GM23248 (cell line): Measurements from ENCODE around the gene LSP1. TPM values are rescaled to one million over a fixed set of nuclear protein-coding genes. Genes with fewer than 3 reads are reported as not detected.

Source experiments
- DNase-seq: peaks from one replicate; pipeline ENCODE4 v3.0.0-alpha.2; 2015
- H2AFZ ChIP-seq: fragments of 200-600 bp; sonication (generic); 2 replicates; pipeline ENCODE4 v1.6.1; 2016; ENCODE audit warnings: antibody characterized with exemption
- H3F3A ChIP-seq: fragments of 200-600 bp; sonication (generic); 2 replicates; pipeline ENCODE4 v1.6.1; 2016; ENCODE audit warnings: mild to moderate bottlenecking, antibody characterized with exemption, mixed run types; ENCODE audit not compliant: insufficient read depth
- H3K27ac ChIP-seq: fragments of 200-600 bp; sonication (generic); 2 replicates; pipeline ENCODE4 v1.5.1; 2016; ENCODE audit warnings: mild to moderate bottlenecking
- H3K27me3 ChIP-seq: fragments of 200-600 bp; sonication (generic); replicated peaks from 2 replicates; pipeline ENCODE4 v1.6.1; 2016; ENCODE audit warnings: mild to moderate bottlenecking; ENCODE audit not compliant: insufficient read depth
- H3K36me3 ChIP-seq: fragments of 200-600 bp; sonication (generic); 2 replicates; pipeline ENCODE4 v1.6.1; 2016; ENCODE audit warnings: low read depth, mild to moderate bottlenecking
- H3K4me1 ChIP-seq: fragments of 200-600 bp; sonication (generic); 2 replicates; pipeline ENCODE4 v1.6.1; 2016; ENCODE audit warnings: mild to moderate bottlenecking; ENCODE audit not compliant: insufficient read depth
- H3K4me2 ChIP-seq: fragments of 200-600 bp; sonication (generic); one replicate; pipeline ENCODE4 v1.6.1; 2016; ENCODE audit warnings: mild to moderate bottlenecking; ENCODE audit not compliant: unreplicated experiment
- H3K4me3 ChIP-seq: fragments of 200-600 bp; sonication (generic); 2 replicates; pipeline ENCODE4 v1.5.1; 2016; ENCODE audit warnings: mild to moderate bottlenecking
- H3K79me2 ChIP-seq: fragments of 200-600 bp; sonication (generic); 2 replicates; pipeline ENCODE4 v1.6.1; 2016; ENCODE audit warnings: mild to moderate bottlenecking; ENCODE audit not compliant: insufficient read depth
- H3K9ac ChIP-seq: fragments of 200-600 bp; sonication (generic); 2 replicates; pipeline ENCODE4 v1.6.1; 2016; ENCODE audit warnings: mild to moderate bottlenecking
- H3K9me2 ChIP-seq: fragments of 200-600 bp; sonication (generic); 2 replicates; pipeline ENCODE4 v1.6.1; 2016; ENCODE audit warnings: mixed run types, mild to moderate bottlenecking, moderate library complexity; ENCODE audit not compliant: insufficient read depth
- H3K9me3 ChIP-seq: fragments of 200-600 bp; sonication (generic); one replicate; pipeline ENCODE4 v1.6.1; 2017; ENCODE audit warnings: low read depth
- H4K20me1 ChIP-seq: fragments of 200-600 bp; sonication (generic); 2 replicates; pipeline ENCODE4 v1.6.0; 2016; ENCODE audit not compliant: insufficient read depth
- EZH2 ChIP-seq: fragments of 200-600 bp; sonication (generic); IDR thresholded peaks from 2 replicates; pipeline ENCODE4 v1.6.1; 2018; ENCODE audit warnings: antibody characterized with exemption, mild to moderate bottlenecking; ENCODE audit not compliant: insufficient read depth, poor library complexity, severe bottlenecking
- EZH2phosphoT487 ChIP-seq: fragments of 200-600 bp; sonication (generic); IDR thresholded peaks from 2 replicates; pipeline ENCODE4 v1.6.1; 2018; ENCODE audit warnings: antibody characterized with exemption, moderate library complexity, mild to moderate bottlenecking, low read depth; ENCODE audit not compliant: insufficient read depth
- WGBS, 2 experiments: methylation state at CpG; one replicate each; pipeline ENCODE4 v1.1.6; 2015 to 2017; ENCODE audit warnings: low lambda C conversion rate in 2 of 2, low coverage in 1 of 2; ENCODE audit errors: missing lambda C conversion rate in 2 of 2; 5-methylcytosine and 5-hydroxymethylcytosine counted together
- in situ Hi-C: fragments of 300-500 bp; cut with MboI; formaldehyde crosslinking; loops from 2 replicates; pipeline ENCODE4 v1.15.0; 2020
- polyA plus RNA-seq: library from polyadenylated mRNA; unstranded; fragments of >200 nt; fragmentation: Nextera tagmentation; extraction: Ambion mirVana; gene quantifications from 2 replicates; pipeline ENCODE4 v1.2.1, GENCODE V29; 2016
- total RNA-seq: library from RNA; depleted of rRNA; stranded (reverse); fragments of >200 nt; shearing (Covaris generic); gene quantifications from 2 replicates; pipeline ENCODE4 v1.2.3, GENCODE V29; 2014

The LSP1 gene
- total and polyA plus RNA-seq, 2 experiments from 2014 or later = 0.36 TPM; not detected in 1

DNA sequence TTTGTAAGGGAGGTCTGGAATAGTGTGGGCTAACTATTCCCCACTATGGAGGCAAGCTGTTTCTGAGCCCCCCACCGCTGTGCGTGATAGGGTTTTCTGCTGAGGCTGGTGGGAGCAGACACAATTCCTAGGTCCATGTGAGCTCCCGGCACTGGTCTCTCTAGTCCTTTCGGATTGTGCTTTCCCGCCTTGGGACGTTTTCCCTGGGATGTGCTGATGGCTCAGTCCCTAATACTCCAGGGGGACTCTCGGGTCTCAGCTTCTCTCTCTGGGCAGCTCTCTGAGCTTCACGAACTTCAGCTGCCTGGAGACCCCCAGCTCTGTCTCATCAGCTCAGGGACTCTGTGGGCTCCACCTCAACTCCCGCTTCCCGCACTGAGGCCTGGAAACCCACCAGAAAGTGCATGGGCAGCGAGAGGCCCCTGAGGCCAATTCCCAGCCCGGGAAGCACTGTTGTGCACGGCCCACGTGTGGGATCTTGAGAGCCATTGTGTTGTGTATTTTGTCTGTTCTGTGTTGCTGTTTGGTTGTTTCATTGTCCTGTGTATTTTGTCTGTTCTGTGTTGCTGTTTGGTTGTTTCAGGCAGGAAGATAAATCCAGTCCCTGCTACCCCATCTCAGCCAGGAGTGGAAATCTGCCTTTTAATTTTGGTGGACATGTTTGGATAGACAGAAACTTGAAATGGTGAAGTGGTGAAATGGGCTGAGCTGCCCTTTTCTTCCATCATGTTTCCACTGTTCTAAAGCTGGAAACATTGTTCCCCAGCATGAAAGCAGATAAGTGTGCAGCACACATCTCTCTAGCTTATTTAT is 53.9 kb downstream of the LSP1 start:
- Histone ChIP-seq H3K9me3 (no peaks in the 10 kb centered on the region), H3K9ac (no peak overlapping the region), H3K79me2 (no peaks in the 10 kb centered on the region), H3F3A (no peaks in the 10 kb centered on the region), H3K4me1 (0 out of 2 replicates have a peak, but pooled peaks cover 2% of the 10 kb centered on the region), H3K36me3 (no peaks in the 10 kb centered on the region), H3K4me2 (no peak overlapping the region), H3K27me3 (peaks cover 25% of the 10 kb centered on the region), H3K27ac (no peak overlapping the region), H3K4me3 (no peak overlapping the region), H2AFZ (no peak overlapping the region), H4K20me1 (no peaks in the 10 kb centered on the region), H3K9me2 (no peaks in the 10 kb centered on the region)
- TF ChIP-seq EZH2 = no peak
- no peak for TF ChIP-seq EZH2phosphoT487
- 64 to 65% methylated on average over 14 of the region's 14 CpGs for WGBS, 2 experiments
- no peak for DNase-seq
- in situ Hi-C loops = no loop called here

DNA sequence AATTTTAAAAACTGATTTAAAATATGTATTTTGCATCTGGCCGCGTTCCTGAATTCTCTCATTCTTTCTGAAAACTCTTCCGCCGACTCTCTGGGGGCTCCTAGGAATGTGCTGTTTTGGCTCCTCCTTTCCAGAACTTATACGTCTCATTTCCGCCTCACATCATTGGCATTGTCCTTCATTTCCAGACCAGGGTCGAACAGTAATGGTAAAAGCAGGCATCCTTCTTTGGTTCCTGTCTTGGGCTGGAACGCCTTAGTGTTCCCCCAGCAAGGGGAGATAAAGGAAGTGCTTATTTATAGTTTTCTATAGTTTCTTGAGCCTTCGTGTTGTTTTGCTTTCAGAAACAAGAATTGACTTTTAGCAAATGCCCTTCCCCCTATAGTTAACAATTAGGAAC is 55.7 kb downstream of the LSP1 start:
- H3F3A ChIP-seq = no peaks in the 10 kb centered on the region
- no peak for DNase-seq
- no peak overlapping the region for H3K27ac ChIP-seq
- H3K36me3 ChIP-seq = no peaks in the 10 kb centered on the region
- 3 to 6% methylated on average over 9 of the region's 9 CpGs for WGBS, 2 experiments
- in situ Hi-C loops = no loop called here
- no peak overlapping the region for H3K4me2 ChIP-seq
- H3K4me3 ChIP-seq = no peak overlapping the region
- H4K20me1 ChIP-seq = no peaks in the 10 kb centered on the region
- H2AFZ ChIP-seq = no peak overlapping the region
- no peaks in the 10 kb centered on the region for H3K9me2 ChIP-seq
- peaks cover 21% of the 10 kb centered on the region for H3K27me3 ChIP-seq
- no peak overlapping the region for H3K9ac ChIP-seq
- H3K4me1 ChIP-seq = 0 out of 2 replicates have a peak, but pooled peaks cover 2% of the 10 kb centered on the region
- no peak for TF ChIP-seq EZH2
- no peak for TF ChIP-seq EZH2phosphoT487
- H3K79me2 ChIP-seq = no peaks in the 10 kb centered on the region
- no peaks in the 10 kb centered on the region for H3K9me3 ChIP-seq

DNA sequence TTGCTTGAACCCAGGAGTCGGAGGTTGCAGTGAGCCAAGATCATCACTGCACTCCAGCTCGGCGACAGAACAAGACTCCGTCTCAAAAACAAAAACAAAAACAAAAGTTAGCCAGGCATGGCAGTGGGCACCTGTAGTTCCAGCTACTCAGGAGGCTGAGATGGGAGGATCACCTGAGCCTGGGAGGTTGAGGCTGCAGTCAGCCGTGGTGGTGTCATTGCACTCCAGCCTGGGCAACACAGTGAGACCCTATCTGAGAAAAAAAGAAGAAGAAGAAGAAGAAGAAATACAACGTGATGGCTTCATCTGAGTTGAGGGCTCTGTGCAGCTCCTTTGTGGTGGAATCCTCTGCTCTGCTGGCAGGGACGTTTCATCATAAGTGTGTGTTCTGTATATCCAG is 56.6 kb downstream of the LSP1 start:
- WGBS, 2 experiments = 72 to 81% methylated on average over 7 of the region's 7 CpGs
- no peaks in the 10 kb centered on the region for H3K79me2 ChIP-seq
- no peaks in the 10 kb centered on the region for H4K20me1 ChIP-seq
- no peak overlapping the region for H3K4me2 ChIP-seq
- 0 out of 2 replicates have a peak, but pooled peaks cover 2% of the 10 kb centered on the region for H3K4me1 ChIP-seq
- no peaks in the 10 kb centered on the region for H3F3A ChIP-seq
- no peaks in the 10 kb centered on the region for H3K36me3 ChIP-seq
- H3K4me3 ChIP-seq = no peak overlapping the region
- H3K9me2 ChIP-seq = no peaks in the 10 kb centered on the region
- in situ Hi-C loops = no loop called here
- no peak overlapping the region for H3K27ac ChIP-seq
- DNase-seq = no peak
- H3K9me3 ChIP-seq = no peaks in the 10 kb centered on the region
- H3K9ac ChIP-seq = no peak overlapping the region
- TF ChIP-seq EZH2 (no peak), EZH2phosphoT487 (no peak)
- H2AFZ ChIP-seq = no peak overlapping the region
- peaks cover 21% of the 10 kb centered on the region for H3K27me3 ChIP-seq

DNA sequence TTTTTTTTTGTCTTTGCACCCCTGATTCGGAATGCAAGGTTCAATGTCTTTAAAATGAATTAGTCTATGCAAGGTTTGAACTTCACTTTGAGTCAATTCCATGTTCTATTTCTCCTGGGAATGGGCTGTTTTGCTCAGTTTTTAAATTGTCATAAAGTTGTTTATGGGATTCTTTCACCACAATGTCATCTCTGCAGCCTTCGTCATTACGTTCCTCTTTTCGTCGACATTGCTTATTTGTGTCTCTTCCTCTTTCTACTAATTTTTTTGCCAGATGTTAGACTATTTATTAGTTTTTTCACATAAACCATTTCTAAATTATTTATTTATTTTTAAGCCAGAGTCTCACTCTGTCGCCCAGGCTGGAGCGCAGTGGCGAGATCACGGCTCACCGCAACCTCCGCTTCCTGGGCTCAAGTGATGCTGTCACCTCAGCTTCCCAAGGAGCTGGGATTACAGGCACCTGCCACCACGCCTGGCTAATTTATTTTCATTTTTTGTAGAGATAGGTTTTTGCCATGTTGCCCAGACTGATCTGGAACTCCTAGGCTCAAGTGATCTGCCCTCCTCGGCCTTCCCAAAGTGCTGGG is 59.5 kb downstream of the LSP1 start:
- 80 to 83% methylated on average over 13 of the region's 13 CpGs for WGBS, 2 experiments
- no peaks in the 10 kb centered on the region for H3K79me2 ChIP-seq
- no peaks in the 10 kb centered on the region for H3F3A ChIP-seq
- no peak overlapping the region for H3K4me3 ChIP-seq
- H3K9ac ChIP-seq = no peak overlapping the region
- 0 out of 2 replicates have a peak, but pooled peaks cover 2% of the 10 kb centered on the region for H3K4me1 ChIP-seq
- H4K20me1 ChIP-seq = no peaks in the 10 kb centered on the region
- no peak overlapping the region for H2AFZ ChIP-seq
- H3K9me3 ChIP-seq = no peaks in the 10 kb centered on the region
- no peaks in the 10 kb centered on the region for H3K9me2 ChIP-seq
- in situ Hi-C loops = no loop called here
- no peak for DNase-seq
- H3K27me3 ChIP-seq = peaks cover 11% of the 10 kb centered on the region
- no peak overlapping the region for H3K4me2 ChIP-seq
- no peak for TF ChIP-seq EZH2
- H3K36me3 ChIP-seq = no peaks in the 10 kb centered on the region
- H3K27ac ChIP-seq = no peak overlapping the region
